Fibroblast of mammary gland (primary cell): ENCODE results near the gene EIF2S2.

ENCODE experiments used
- DNase-seq: peaks from one replicate; pipeline ENCODE4 v3.0.0-alpha.2; 2010; ENCODE audit warnings: low read depth
- H3K4me3 ChIP-seq: 2 replicates; pipeline ENCODE4 v1.5.1; 2011; ENCODE audit warnings: low read depth, mild to moderate bottlenecking, low read length, moderate library complexity; ENCODE audit not compliant: control insufficient read depth
- CTCF ChIP-seq: conservative IDR thresholded peaks from 2 replicates; pipeline ENCODE4 v1.5.1; 2011; ENCODE audit warnings: low read depth, low read length, inconsistent platforms; ENCODE audit not compliant: control insufficient read depth, insufficient read depth

EIF2S2 gene

GRCh38 chr20:34093895-34094294 is 18.1 kb downstream of the EIF2S2 start:
- DNase-seq = no peak
- no peak overlapping the region for H3K4me3 ChIP-seq
- TF ChIP-seq CTCF = no peak

GRCh38 chr20:34091637-34092200 is 20.3 kb downstream of the EIF2S2 start:
- no peak overlapping the region for H3K4me3 ChIP-seq
- DNase-seq = no peak

GRCh38 chr20:34090645-34091044 is 21.4 kb downstream of the EIF2S2 start:
- no peak overlapping the region for H3K4me3 ChIP-seq
- TF ChIP-seq CTCF = no peak
- no peak for DNase-seq

More at GRCh38 chr20:34091637-34092200, 20.3 kb downstream of the EIF2S2 start:
- TF ChIP-seq CTCF = no peak

- DNase-seq = no peak
- no peak overlapping the region for H3K4me3 ChIP-seq
- TF ChIP-seq CTCF = no peak
Observed at GRCh38 chr20:34089655-34090345, 22.2 kb downstream of the EIF2S2 start.

GRCh38 chr20:34089175-34089479 is 22.9 kb downstream of the EIF2S2 start:
- no peak overlapping the region for H3K4me3 ChIP-seq
- no peak for TF ChIP-seq CTCF

GRCh38 chr20:34088305-34089174 is 23.5 kb downstream of the EIF2S2 start:
- no peak overlapping the region for H3K4me3 ChIP-seq
- no peak for TF ChIP-seq CTCF
- DNase-seq = no peak

More at GRCh38 chr20:34089175-34089479, 22.9 kb downstream of the EIF2S2 start:
- DNase-seq = no peak
